Ovary (tissue), 3 donors: Measurements from ENCODE around the gene FAM3C.

ENCODE experiments used
- CTCF ChIP-seq, 3 donors: fragments of 450-650 bp in 2 of 3; fragments of 200-600 bp in 1 of 3; IDR thresholded peaks; one replicate each; pipeline versions ENCODE4 v1.5.1 to v1.8.0; 2016 to 2022; ENCODE audit warnings: antibody characterized with exemption in 3 of 3, mild to moderate bottlenecking in 1 of 3
- EP300 ChIP-seq: sonication (generic); formaldehyde crosslinking; IDR thresholded peaks from one replicate; pipeline ENCODE4 v1.6.1; 2017; ENCODE audit warnings: antibody characterized with exemption
- POLR2A ChIP-seq: fragments of 450-650 bp; IDR thresholded peaks from one replicate; pipeline ENCODE4 v1.6.1; 2017; ENCODE audit warnings: antibody characterized with exemption, mild to moderate bottlenecking, moderate library complexity
- donor health status: DM: no; HTN: no; CAD: no.

DNA sequence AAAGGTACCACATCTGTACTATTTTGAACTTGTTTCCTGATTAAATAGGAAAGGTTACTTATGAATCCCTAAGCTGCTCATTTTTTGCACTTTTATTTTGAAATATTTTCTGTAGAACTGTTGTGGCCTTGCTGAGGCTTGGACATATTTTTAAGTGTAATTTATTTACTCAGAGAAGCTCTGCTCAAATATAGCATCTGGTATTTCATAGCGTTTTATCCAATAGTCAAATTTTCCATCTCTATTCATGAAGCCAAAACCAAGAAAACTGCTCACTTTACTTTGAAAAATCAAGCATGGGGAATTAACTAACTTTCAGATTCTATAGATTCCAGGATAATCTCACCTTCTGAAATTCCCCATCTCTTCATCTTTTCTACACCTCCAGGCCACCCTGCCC lies 6.6 kb upstream of the FAM3C start:
- TF ChIP-seq CTCF (IDR thresholded peaks at IDR 0.05) (no peak), POLR2A (no peak), EP300 (no peak)
